GM23338 (cell line): ENCODE measurements around the gene USP2. TPM values are rescaled to one million over a fixed set of nuclear protein-coding genes. Genes with fewer than 3 reads are reported as not detected.
A peak's percentile ranks its signal among the peaks of the same experiment; 100 is the strongest.

Experiments used
- ATAC-seq: fragments of 200-7000 bp; cut with Tn5 transposase; 3 replicates; pipeline ENCODE4 v1.9.1; 2020
- DNase-seq: peaks from one replicate; pipeline ENCODE4 v3.0.0-alpha.2; 2015; ENCODE audit warnings: low spot score
- H2AFZ ChIP-seq: fragments of 200-600 bp; sonication (generic); 2 replicates; pipeline ENCODE4 v1.8.0; 2016; ENCODE audit warnings: antibody characterized with exemption, mild to moderate bottlenecking, moderate library complexity
- H3F3A ChIP-seq: fragments of 200-600 bp; sonication (generic); replicated peaks from 2 replicates; pipeline ENCODE4 v1.8.0; 2017; ENCODE audit warnings: antibody characterized with exemption, mixed run types, low read depth
- H3K27ac ChIP-seq: fragments of 200-600 bp; sonication (generic); 2 replicates; pipeline ENCODE4 v1.6.1; 2016; ENCODE audit warnings: low read depth
- H3K27me3 ChIP-seq: fragments of 200-600 bp; sonication (generic); 2 replicates; pipeline ENCODE4 v1.8.0; 2016; ENCODE audit warnings: mild to moderate bottlenecking, mixed run types, moderate library complexity; ENCODE audit not compliant: insufficient read depth
- H3K36me3 ChIP-seq: fragments of 200-600 bp; sonication (generic); 2 replicates; pipeline ENCODE4 v1.8.0; 2016; ENCODE audit warnings: mild to moderate bottlenecking; ENCODE audit not compliant: insufficient read depth
- H3K4me1 ChIP-seq: fragments of 200-600 bp; sonication (generic); 2 replicates; pipeline ENCODE4 v1.8.0; 2016; ENCODE audit warnings: mild to moderate bottlenecking, moderate library complexity; ENCODE audit not compliant: insufficient read depth
- H3K4me2 ChIP-seq: fragments of 200-600 bp; sonication (generic); 2 replicates; pipeline ENCODE4 v1.7.1; 2017; ENCODE audit warnings: mixed run types
- H3K4me3 ChIP-seq: fragments of 200-600 bp; sonication (generic); 2 replicates; pipeline ENCODE4 v1.6.1; 2016; ENCODE audit warnings: mixed run types
- H3K79me2 ChIP-seq: fragments of 200-600 bp; sonication (generic); replicated peaks from 2 replicates; pipeline ENCODE4 v1.8.0; 2017; ENCODE audit warnings: mild to moderate bottlenecking; ENCODE audit not compliant: insufficient read depth
- H3K9me2 ChIP-seq: fragments of 200-600 bp; sonication (generic); 2 replicates; pipeline ENCODE4 v1.8.0; 2017; ENCODE audit not compliant: insufficient read depth
- H4K20me1 ChIP-seq: fragments of 200-600 bp; sonication (generic); replicated peaks from 2 replicates; pipeline ENCODE4 v1.8.0; 2017; ENCODE audit warnings: mild to moderate bottlenecking; ENCODE audit not compliant: insufficient read depth
- H3K27ac Mint-ChIP-seq: 2 replicates; pipeline ENCODE4 v1.8.0; 2020; ENCODE audit warnings: inconsistent platforms, mild to moderate bottlenecking, moderate library complexity, mixed read lengths
- H3K27me3 Mint-ChIP-seq: 3 replicates; pipeline ENCODE4 v1.8.0; 2022; ENCODE audit warnings: low read depth, mild to moderate bottlenecking, moderate library complexity, mixed read lengths, inconsistent platforms; ENCODE audit not compliant: insufficient read depth, poor library complexity
- H3K36me3 Mint-ChIP-seq: 3 replicates; pipeline ENCODE4 v1.8.0; 2021; ENCODE audit warnings: low read depth, mild to moderate bottlenecking, inconsistent platforms, moderate library complexity, mixed read lengths
- H3K4me1 Mint-ChIP-seq: 3 replicates; pipeline ENCODE4 v1.8.0; 2020; ENCODE audit warnings: mild to moderate bottlenecking, inconsistent platforms, mixed read lengths
- H3K4me3 Mint-ChIP-seq: 3 replicates; pipeline ENCODE4 v1.8.0; 2021; ENCODE audit warnings: moderate library complexity, mild to moderate bottlenecking, inconsistent platforms, mixed read lengths
- H3K9me3 Mint-ChIP-seq: 3 replicates; pipeline ENCODE4 v1.8.0; 2020; ENCODE audit warnings: moderate library complexity, mild to moderate bottlenecking, inconsistent platforms, mixed read lengths
- EZH2phosphoT487 ChIP-seq: fragments of 200-600 bp; sonication (generic); IDR thresholded peaks from one replicate; pipeline ENCODE4 v1.8.1; 2018; ENCODE audit warnings: antibody characterized with exemption; ENCODE audit not compliant: unreplicated experiment
- NANOG ChIP-seq: IDR thresholded peaks from 2 replicates; pipeline ENCODE4 v1.6.1; 2016; ENCODE audit warnings: antibody characterized with exemption, borderline replicate concordance
- POLR2AphosphoS5 ChIP-seq: IDR thresholded peaks from 2 replicates; pipeline ENCODE4 v1.6.1; 2016; ENCODE audit warnings: antibody characterized with exemption, low read depth
- ZNF114 ChIP-seq: fragments of 250-450 bp; sonication (Bioruptor Pico); IDR thresholded peaks from 2 replicates; pipeline ENCODE4 v1.5.0; 2020; ENCODE audit warnings: mild to moderate bottlenecking, moderate library complexity
- ZNF331 ChIP-seq: fragments of 250-450 bp; sonication (Bioruptor Pico); IDR thresholded peaks from 2 replicates; pipeline ENCODE4 v1.5.0; 2020; ENCODE audit warnings: low read depth, mild to moderate bottlenecking, moderate library complexity
- polyA plus RNA-seq: library from polyadenylated mRNA; unstranded; fragments of >200 nt; fragmentation: Nextera tagmentation; extraction: Ambion mirVana; gene quantifications from 2 replicates; pipeline ENCODE4 v1.2.1, GENCODE V29; 2016
- total RNA-seq: library from RNA; depleted of rRNA; stranded (reverse); fragments of >200 nt; shearing (Covaris generic); gene quantifications from 2 replicates; pipeline ENCODE4 v1.2.3, GENCODE V29; 2014
- TF ChIP-seq, protein P1 (sequence below), 2 experiments: fragments of 200-600 bp in 1 of 2; sonication (generic) in 1 of 2; conservative IDR thresholded peaks; 2 replicates each; pipeline versions ENCODE4 v1.5.1 to v1.6.1; 2016 to 2017; ENCODE audit warnings: antibody characterized with exemption in 2 of 2, low read depth in 2 of 2, mild to moderate bottlenecking in 2 of 2, moderate library complexity in 1 of 2
- TF ChIP-seq, protein P2 (sequence below): IDR thresholded peaks from 2 replicates; pipeline ENCODE4 v1.6.1; 2016; ENCODE audit warnings: antibody characterized with exemption
- TF ChIP-seq, protein P3 (sequence below): IDR thresholded peaks from one replicate; pipeline ENCODE4 v1.6.1; 2018; ENCODE audit warnings: antibody characterized with exemption; ENCODE audit not compliant: unreplicated experiment

The USP2 gene
- total and polyA plus RNA-seq, 2 experiments from 2014 or later = 4.9 to 5.0 TPM

DNA sequence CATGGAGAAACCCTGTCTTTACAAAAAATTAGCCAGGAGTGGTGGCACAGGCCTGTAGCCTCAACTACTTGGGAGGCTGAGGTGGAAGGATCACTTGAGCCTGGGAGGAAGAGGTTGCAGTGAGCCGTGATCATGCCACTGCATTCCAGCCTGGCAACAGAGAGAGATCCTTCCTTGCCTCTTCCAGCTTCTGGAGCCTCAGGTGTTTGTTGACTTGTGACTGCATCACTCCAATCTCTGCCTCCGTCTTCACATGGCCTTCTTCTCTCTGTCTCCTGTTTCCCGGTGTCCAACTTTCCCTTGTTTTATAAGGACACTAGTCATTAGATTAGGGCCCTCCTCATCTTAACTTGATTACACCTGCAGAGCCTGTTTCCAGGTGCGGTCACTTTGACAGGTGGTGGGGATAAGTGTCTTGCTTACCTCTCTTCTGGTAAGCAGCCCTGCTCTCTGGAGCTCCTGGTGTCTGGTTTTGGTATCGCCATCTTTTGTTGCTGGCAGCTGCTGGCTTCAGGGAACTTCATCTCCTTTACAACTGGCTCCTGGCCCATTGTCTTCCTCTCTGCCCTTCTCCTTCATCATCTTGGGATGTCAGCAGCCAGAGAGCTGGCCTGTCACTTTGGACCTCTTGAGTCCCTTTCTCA lies 8.2 kb upstream of the USP2 start:
- Mint-ChIP-seq H3K27me3 (no peaks in the 10 kb centered on the region), H3K27ac (no peak overlapping the region), H3K4me1 (peaks cover 4% of the 10 kb centered on the region; the same call in 2 of the 3 replicates), H3K4me3 (no peak overlapping the region), H3K9me3 (no peaks in the 10 kb centered on the region), H3K36me3 (no peaks in the 10 kb centered on the region)
- TF ChIP-seq, protein P1, sequence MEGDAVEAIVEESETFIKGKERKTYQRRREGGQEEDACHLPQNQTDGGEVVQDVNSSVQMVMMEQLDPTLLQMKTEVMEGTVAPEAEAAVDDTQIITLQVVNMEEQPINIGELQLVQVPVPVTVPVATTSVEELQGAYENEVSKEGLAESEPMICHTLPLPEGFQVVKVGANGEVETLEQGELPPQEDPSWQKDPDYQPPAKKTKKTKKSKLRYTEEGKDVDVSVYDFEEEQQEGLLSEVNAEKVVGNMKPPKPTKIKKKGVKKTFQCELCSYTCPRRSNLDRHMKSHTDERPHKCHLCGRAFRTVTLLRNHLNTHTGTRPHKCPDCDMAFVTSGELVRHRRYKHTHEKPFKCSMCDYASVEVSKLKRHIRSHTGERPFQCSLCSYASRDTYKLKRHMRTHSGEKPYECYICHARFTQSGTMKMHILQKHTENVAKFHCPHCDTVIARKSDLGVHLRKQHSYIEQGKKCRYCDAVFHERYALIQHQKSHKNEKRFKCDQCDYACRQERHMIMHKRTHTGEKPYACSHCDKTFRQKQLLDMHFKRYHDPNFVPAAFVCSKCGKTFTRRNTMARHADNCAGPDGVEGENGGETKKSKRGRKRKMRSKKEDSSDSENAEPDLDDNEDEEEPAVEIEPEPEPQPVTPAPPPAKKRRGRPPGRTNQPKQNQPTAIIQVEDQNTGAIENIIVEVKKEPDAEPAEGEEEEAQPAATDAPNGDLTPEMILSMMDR (conservative IDR thresholded peaks at IDR 0.05; ENCODE audit: low read depth in 2 of 2) = peak; percentile 61 to 63
- no peak for TF ChIP-seq POLR2AphosphoS5
- H3K4me2 ChIP-seq = no peak overlapping the region
- no peak overlapping the region for H3K27ac ChIP-seq
- H2AFZ ChIP-seq = no peak overlapping the region
- no peaks in the 10 kb centered on the region for H3K4me1 ChIP-seq
- H3K27me3 ChIP-seq = no peaks in the 10 kb centered on the region
- no peaks in the 10 kb centered on the region for H3K9me2 ChIP-seq
- H3F3A ChIP-seq = no peaks in the 10 kb centered on the region
- H3K36me3 ChIP-seq = no peaks in the 10 kb centered on the region
- no peak overlapping the region for H3K4me3 ChIP-seq
- DNase-seq (peak; percentile 87), ATAC-seq (peak; percentile 98)
- no peaks in the 10 kb centered on the region for H3K79me2 ChIP-seq
- H4K20me1 ChIP-seq = no peaks in the 10 kb centered on the region

DNA sequence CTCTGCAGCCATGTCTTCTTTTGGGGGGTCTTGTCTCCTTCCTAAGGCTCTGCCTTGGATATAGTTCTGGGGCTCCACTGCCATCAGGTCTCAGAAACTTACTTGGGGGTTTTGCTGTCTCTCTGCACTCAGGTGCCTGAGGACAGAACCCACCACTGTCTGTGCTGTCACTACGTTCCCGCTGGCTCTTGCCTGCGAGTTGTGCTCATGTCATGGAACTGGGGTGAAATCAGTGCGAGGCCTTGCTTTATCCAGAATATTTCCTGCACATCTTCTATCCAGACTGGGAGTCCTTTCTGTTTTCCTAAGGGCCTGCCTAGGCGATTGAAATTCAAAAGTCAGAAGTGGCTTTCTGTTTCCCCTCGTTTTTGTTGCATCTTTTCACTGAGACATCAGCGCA lies 6.6 kb upstream of the USP2 start:
- H3K9me2 ChIP-seq = no peaks in the 10 kb centered on the region
- Mint-ChIP-seq H3K36me3 (no peaks in the 10 kb centered on the region), H3K4me1 (peaks cover 2% of the 10 kb centered on the region; the same call in 2 of the 3 replicates), H3K27ac (no peak overlapping the region), H3K4me3 (no peak overlapping the region), H3K9me3 (no peaks in the 10 kb centered on the region), H3K27me3 (no peaks in the 10 kb centered on the region)
- no peaks in the 10 kb centered on the region for H3K4me1 ChIP-seq
- TF ChIP-seq, protein P1 (conservative IDR thresholded peaks at IDR 0.05; ENCODE audit: low read depth in 2 of 2) = no peak
- TF ChIP-seq ZNF331 (CRISPR knock-in tag) (no peak), NANOG (no peak), ZNF114 (CRISPR knock-in tag) (no peak), EZH2phosphoT487 (no peak), POLR2AphosphoS5 (no peak)
- TF ChIP-seq, protein P2, sequence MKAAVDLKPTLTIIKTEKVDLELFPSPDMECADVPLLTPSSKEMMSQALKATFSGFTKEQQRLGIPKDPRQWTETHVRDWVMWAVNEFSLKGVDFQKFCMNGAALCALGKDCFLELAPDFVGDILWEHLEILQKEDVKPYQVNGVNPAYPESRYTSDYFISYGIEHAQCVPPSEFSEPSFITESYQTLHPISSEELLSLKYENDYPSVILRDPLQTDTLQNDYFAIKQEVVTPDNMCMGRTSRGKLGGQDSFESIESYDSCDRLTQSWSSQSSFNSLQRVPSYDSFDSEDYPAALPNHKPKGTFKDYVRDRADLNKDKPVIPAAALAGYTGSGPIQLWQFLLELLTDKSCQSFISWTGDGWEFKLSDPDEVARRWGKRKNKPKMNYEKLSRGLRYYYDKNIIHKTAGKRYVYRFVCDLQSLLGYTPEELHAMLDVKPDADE = no peak
- TF ChIP-seq, protein P3, sequence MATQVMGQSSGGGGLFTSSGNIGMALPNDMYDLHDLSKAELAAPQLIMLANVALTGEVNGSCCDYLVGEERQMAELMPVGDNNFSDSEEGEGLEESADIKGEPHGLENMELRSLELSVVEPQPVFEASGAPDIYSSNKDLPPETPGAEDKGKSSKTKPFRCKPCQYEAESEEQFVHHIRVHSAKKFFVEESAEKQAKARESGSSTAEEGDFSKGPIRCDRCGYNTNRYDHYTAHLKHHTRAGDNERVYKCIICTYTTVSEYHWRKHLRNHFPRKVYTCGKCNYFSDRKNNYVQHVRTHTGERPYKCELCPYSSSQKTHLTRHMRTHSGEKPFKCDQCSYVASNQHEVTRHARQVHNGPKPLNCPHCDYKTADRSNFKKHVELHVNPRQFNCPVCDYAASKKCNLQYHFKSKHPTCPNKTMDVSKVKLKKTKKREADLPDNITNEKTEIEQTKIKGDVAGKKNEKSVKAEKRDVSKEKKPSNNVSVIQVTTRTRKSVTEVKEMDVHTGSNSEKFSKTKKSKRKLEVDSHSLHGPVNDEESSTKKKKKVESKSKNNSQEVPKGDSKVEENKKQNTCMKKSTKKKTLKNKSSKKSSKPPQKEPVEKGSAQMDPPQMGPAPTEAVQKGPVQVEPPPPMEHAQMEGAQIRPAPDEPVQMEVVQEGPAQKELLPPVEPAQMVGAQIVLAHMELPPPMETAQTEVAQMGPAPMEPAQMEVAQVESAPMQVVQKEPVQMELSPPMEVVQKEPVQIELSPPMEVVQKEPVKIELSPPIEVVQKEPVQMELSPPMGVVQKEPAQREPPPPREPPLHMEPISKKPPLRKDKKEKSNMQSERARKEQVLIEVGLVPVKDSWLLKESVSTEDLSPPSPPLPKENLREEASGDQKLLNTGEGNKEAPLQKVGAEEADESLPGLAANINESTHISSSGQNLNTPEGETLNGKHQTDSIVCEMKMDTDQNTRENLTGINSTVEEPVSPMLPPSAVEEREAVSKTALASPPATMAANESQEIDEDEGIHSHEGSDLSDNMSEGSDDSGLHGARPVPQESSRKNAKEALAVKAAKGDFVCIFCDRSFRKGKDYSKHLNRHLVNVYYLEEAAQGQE = no peak
- no peaks in the 10 kb centered on the region for H4K20me1 ChIP-seq
- no peaks in the 10 kb centered on the region for H3F3A ChIP-seq
- H3K4me3 ChIP-seq = no peak overlapping the region
- DNase-seq (no peak), ATAC-seq (no peak)
- no peak overlapping the region for H3K4me2 ChIP-seq
- H3K27me3 ChIP-seq = no peaks in the 10 kb centered on the region
- H3K79me2 ChIP-seq = no peaks in the 10 kb centered on the region
- H3K27ac ChIP-seq = no peak overlapping the region
- H2AFZ ChIP-seq = no peak overlapping the region
- no peaks in the 10 kb centered on the region for H3K36me3 ChIP-seq
